OCI-LY3 (cell line): ENCODE results near the gene TUBGCP6.

Source experiments
- EZH2phosphoT487 ChIP-seq: fragments of 200-600 bp; shearing (Covaris generic); IDR thresholded peaks from 2 replicates; pipeline ENCODE4 v1.6.1; 2018; ENCODE audit warnings: antibody characterized with exemption, mixed run types, low read depth
- TF ChIP-seq, protein P1 (sequence below): fragments of 200-600, 300-600 bp; sonication (generic); IDR thresholded peaks from 2 replicates; pipeline ENCODE4 v1.5.1; 2014; ENCODE audit warnings: antibody characterized with exemption, low read length, low read depth

DNA sequence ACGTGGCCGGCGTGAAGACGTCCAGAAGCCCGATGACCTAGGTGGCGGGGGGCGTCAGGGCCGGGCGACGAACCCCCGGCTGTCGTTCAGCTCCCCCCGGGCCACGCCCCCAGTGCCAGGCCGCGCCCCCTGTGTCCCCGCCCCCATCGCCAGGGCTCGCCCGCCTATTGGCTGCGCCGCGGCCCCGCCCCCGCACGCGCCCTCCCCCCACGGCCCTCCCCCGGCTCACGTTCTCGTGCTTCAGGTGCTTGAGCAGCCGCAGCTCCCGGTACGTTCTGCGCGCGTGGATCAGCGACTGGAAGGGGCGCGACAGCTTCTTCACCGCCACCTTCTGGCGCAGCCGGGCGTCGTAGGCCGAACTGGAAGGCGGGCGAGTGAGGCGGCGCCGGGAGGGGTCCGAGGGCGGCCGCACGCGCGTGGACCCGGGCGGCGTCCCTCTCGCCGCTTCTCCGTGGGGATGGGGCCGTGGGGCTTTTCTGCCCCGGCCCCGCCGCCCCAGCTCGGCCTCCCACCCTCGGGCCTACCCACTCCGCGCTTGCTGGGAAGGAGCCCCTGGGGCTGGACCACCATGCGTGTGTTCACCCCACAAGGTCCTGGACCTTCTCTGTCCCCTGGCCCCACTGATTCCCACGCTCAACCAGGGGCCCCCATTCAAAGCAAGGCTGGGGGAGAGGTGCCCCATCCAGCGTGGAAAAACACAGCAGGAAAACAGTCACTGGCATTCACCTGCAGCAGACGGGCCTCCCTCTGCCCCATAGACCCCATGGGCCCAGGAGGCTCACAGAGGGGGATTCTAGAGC is 23.0 kb upstream of the TUBGCP6 start:
- TF ChIP-seq, protein P1, sequence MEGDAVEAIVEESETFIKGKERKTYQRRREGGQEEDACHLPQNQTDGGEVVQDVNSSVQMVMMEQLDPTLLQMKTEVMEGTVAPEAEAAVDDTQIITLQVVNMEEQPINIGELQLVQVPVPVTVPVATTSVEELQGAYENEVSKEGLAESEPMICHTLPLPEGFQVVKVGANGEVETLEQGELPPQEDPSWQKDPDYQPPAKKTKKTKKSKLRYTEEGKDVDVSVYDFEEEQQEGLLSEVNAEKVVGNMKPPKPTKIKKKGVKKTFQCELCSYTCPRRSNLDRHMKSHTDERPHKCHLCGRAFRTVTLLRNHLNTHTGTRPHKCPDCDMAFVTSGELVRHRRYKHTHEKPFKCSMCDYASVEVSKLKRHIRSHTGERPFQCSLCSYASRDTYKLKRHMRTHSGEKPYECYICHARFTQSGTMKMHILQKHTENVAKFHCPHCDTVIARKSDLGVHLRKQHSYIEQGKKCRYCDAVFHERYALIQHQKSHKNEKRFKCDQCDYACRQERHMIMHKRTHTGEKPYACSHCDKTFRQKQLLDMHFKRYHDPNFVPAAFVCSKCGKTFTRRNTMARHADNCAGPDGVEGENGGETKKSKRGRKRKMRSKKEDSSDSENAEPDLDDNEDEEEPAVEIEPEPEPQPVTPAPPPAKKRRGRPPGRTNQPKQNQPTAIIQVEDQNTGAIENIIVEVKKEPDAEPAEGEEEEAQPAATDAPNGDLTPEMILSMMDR, result no peak
- TF ChIP-seq EZH2phosphoT487, result no peak
